ENCODE results near the gene SMIM41.

DNA sequence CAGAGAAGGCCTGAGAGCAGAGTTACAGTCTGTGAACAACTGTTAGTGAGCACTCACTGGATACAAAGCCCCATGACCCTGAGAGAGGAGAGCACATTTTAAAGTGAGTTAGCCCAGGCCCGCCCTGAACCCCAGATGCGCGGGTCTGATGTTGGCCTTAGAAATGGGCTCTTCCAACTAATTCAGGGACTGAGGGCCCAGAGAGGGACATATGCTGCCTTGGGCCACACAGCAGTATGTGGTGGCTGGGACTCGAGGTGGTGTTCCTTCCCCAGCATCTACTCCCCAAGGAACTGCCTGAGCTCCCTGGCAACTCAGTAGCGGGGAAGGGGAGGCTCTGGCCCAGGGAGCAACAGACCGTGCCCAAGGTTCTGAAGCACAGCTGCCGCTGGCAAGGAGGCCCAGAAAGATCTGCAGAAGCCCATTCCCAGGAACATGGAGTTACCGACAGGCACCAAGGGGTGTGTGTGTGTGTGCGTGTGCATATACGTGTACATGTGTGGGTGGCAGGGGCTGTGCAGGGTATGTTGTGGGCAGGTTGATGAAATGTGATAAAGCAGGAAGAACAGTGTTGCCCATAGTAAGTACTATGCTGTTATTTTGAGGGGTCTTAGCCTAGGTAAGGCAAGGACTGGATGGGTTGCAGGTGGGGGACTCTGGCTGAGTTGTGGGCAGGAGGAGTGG lies 71.8 kb downstream of the SMIM41 start:
- TF ChIP-seq, protein P1, sequence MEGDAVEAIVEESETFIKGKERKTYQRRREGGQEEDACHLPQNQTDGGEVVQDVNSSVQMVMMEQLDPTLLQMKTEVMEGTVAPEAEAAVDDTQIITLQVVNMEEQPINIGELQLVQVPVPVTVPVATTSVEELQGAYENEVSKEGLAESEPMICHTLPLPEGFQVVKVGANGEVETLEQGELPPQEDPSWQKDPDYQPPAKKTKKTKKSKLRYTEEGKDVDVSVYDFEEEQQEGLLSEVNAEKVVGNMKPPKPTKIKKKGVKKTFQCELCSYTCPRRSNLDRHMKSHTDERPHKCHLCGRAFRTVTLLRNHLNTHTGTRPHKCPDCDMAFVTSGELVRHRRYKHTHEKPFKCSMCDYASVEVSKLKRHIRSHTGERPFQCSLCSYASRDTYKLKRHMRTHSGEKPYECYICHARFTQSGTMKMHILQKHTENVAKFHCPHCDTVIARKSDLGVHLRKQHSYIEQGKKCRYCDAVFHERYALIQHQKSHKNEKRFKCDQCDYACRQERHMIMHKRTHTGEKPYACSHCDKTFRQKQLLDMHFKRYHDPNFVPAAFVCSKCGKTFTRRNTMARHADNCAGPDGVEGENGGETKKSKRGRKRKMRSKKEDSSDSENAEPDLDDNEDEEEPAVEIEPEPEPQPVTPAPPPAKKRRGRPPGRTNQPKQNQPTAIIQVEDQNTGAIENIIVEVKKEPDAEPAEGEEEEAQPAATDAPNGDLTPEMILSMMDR (IDR thresholded peaks at IDR 0.05), result no peak
- TF ChIP-seq POLR2A (IDR thresholded peaks at IDR 0.05) (no peak), POLR2AphosphoS5 (IDR thresholded peaks at IDR 0.05; ENCODE audit: insufficient read depth in 1 of 2, low read depth in 1 of 2) (no peak)
